Fibroblast of pulmonary artery (primary cell): ENCODE data around the gene PTBP1.

Source experiments
- DNase-seq: peaks from one replicate; pipeline ENCODE4 v3.0.0-alpha.2; 2010; ENCODE audit warnings: low read depth
- H3K4me3 ChIP-seq: replicated peaks from 2 replicates; pipeline ENCODE4 v1.5.1; 2011; ENCODE audit warnings: low read depth, mild to moderate bottlenecking, control low read depth, low read length, moderate library complexity
- CTCF ChIP-seq: IDR thresholded peaks from 2 replicates; pipeline ENCODE4 v1.5.1; 2011; ENCODE audit warnings: mild to moderate bottlenecking, control low read depth, low read length, inconsistent platforms; ENCODE audit errors: missing control alignments

The PTBP1 gene

DNA sequence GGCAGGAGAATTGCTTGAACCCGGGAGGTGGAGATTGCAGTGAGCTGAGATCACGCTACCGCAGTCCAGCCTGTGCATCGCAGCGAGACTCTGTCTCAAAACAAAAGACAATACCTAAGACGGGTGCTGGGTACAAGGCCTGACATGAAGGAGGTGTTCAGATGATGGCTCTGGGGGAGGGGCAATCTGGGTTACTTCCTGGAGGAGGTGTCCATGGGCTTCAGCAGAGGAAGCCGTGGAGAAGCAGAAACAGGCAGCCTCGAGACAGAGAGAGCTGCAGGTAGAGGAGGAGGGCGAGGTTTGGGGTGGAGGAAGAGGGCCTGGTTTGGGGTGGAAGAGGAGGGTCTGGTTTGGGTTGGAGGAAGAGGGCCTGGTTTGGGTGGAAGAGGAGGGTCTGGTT lies 42.7 kb upstream of the PTBP1 start:
- no peak overlapping the region for H3K4me3 ChIP-seq
- no peak for DNase-seq
- TF ChIP-seq CTCF = no peak

- TF ChIP-seq CTCF = no peak
- DNase-seq = no peak
- H3K4me3 ChIP-seq = no peak overlapping the region
Observed at GRCh38 chr19:755063-755462, 42.2 kb upstream of the PTBP1 start.

GRCh38 chr19:756236-756635 lies 41.0 kb upstream of the PTBP1 start:
- no peak overlapping the region for H3K4me3 ChIP-seq
- peak; percentile 35 for DNase-seq
- TF ChIP-seq CTCF = no peak

DNA sequence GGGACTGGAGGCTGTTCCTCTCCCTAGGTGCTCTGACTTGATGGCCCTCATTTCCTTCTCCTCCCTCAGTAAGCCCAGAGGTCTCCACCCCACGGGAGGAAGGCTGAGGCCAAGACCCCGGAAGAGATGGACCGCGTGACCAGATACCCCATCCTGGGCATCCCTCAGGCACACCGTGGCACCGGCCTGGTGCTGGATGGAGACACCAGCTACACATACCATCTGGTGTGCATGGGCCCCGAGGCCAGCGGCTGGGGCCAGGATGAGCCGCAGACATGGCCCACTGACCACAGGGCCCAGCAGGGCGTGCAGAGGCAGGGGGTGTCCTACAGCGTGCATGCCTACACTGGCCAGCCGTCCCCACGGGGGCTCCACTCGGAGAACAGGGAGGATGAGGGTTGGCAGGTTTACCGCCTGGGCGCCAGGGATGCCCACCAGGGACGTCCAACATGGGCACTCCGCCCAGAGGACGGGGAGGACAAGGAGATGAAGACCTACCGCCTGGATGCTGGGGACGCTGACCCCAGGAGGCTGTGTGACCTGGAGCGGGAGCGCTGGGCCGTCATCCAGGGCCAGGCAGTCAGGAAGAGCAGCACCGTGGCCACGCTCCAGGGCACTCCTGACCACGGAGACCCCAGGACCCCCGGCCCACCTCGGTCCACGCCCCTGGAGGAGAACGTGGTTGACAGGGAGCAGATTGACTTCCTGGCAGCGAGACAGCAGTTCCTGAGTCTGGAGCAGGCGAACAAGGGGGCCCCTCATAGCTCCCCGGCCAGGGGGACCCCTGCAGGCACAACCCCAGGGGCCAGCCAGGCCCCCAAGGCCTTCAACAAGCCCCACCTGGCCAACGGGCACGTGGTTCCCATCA lies 40.2 kb upstream of the PTBP1 start:
- TF ChIP-seq CTCF = no peak
- H3K4me3 ChIP-seq = no peak overlapping the region
- DNase-seq = no peak

GRCh38 chr19:757811-758668 lies 39.2 kb upstream of the PTBP1 start:
- no peak for TF ChIP-seq CTCF
- H3K4me3 ChIP-seq = no peak overlapping the region
- DNase-seq = no peak

DNA sequence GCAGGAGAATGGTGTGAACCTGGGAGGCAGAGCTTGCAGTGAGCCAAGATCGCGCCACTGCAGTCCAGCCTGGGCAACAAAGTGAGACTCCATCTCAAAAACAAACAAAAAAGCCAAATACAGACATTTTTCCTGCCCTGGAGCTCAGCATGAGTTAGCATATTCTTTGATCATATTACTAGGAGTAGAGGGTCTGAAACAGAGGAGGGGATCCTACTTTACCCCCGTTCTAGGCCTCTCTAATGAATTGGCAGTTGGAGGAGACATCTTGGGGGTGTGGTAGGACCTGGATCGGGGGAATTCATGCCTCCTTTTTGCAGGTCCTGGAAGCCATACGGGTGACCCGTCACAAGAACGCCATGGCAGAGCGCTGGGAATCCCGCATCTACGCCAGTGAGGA lies 34.1 kb upstream of the PTBP1 start:
- no peak for DNase-seq
- no peak for TF ChIP-seq CTCF
- H3K4me3 ChIP-seq = no peak overlapping the region
